K562 (cell line): ENCODE results near the gene NCAM2. TPM values are rescaled to one million over a fixed set of nuclear protein-coding genes. Genes with fewer than 3 reads are reported as not detected.

ENCODE experiments used
- ATAC-seq: fragments of 200-7000 bp; cut with Tn5 transposase; 3 replicates; pipeline ENCODE4 v1.9.1; 2020; ENCODE audit warnings: moderate library complexity
- BruUV-seq: library from RNA; stranded (reverse); fragments of 400-500 nt; replicated peaks from 2 replicates; lab custom pipeline; 2021; lab: Mats Ljungman, UMichigan
- CTCF ChIA-PET: fragments of 300-600 bp; formaldehyde crosslinking; extraction: SDS; loops from one replicate; lab custom pipeline; 2021; ENCODE audit warnings: low intra/inter-chr PET ratio; lab: Yijun Ruan, JAX
- POLR2A ChIA-PET: fragments of 300-600, 350-650 bp; sonication (Branson Sonifier 250); formaldehyde crosslinking; extraction: SDS; loops from one replicate; lab custom pipeline; 2021; ENCODE audit warnings: antibody characterized with exemption, inconsistent platforms; lab: Yijun Ruan, JAX
- DNase-seq, 4 experiments: peaks; one replicate each; pipeline versions ENCODE4 v3.0.0 to v3.0.0-alpha.2; 2011 to 2018; ENCODE audit warnings: low spot score in 3 of 4, mixed read lengths in 3 of 4; ENCODE audit errors: extremely low read depth in 1 of 4
- FAIRE-seq: peaks from 2 replicates; lab custom pipeline; 2011; peaks lifted over from hg19 to GRCh38; lab: Jason Lieb, UNC
- H2AFZ ChIP-seq: 2 replicates; pipeline ENCODE4 v1.6.0; 2011; ENCODE audit warnings: low read depth, low read length, control low read depth, inconsistent platforms
- H3K27ac ChIP-seq: fragments of 200-600 bp; 3 replicates; pipeline ENCODE4 v1.8.0; 2011; ENCODE audit warnings: low read depth, mild to moderate bottlenecking, control low read depth, inconsistent platforms, low read length, moderate library complexity, mixed read lengths; ENCODE audit errors: extremely low read depth
- H3K27me3 ChIP-seq, 2 experiments: fragments of 300-600 bp in 1 of 2; 2 replicates in 1 of 2; 3 replicates in 1 of 2; pipeline versions ENCODE4 v1.6.0 to v1.8.0; 2011; ENCODE audit warnings: inconsistent platforms in 2 of 2, low read length in 2 of 2, mild to moderate bottlenecking in 1 of 2, mixed read lengths in 1 of 2, moderate library complexity in 1 of 2; ENCODE audit not compliant: control insufficient read depth in 2 of 2, insufficient read depth in 2 of 2
- H3K36me3 ChIP-seq: fragments of 300-600 bp; 3 replicates; pipeline ENCODE4 v1.8.0; 2011; ENCODE audit warnings: mild to moderate bottlenecking, low read length, inconsistent platforms; ENCODE audit not compliant: control insufficient read depth, insufficient read depth
- H3K4me1 ChIP-seq, 2 experiments: fragments of 200-600 bp in 1 of 2; replicated peaks in 1 of 2; 2 replicates in 1 of 2; 3 replicates in 1 of 2; pipeline versions ENCODE4 v1.5.1 to v1.8.0; 2011; ENCODE audit warnings: inconsistent platforms in 2 of 2, low read length in 2 of 2, mild to moderate bottlenecking in 1 of 2, mixed read lengths in 1 of 2, moderate library complexity in 1 of 2; ENCODE audit not compliant: control insufficient read depth in 2 of 2, insufficient read depth in 2 of 2
- H3K4me2 ChIP-seq: 2 replicates; pipeline ENCODE4 v1.6.1; 2011; ENCODE audit warnings: low read length, control low read depth, inconsistent platforms, mixed read lengths; ENCODE audit not compliant: insufficient read depth
- H3K4me3 ChIP-seq: fragments of 200-600 bp; sonication (generic), shearing (Covaris generic); 2 replicates; pipeline ENCODE4 v1.5.1; 2016; ENCODE audit warnings: control low read depth, inconsistent platforms
- H3K79me2 ChIP-seq: fragments of 200-600 bp; 3 replicates; pipeline ENCODE4 v1.8.0; 2011; ENCODE audit warnings: low read length, inconsistent platforms; ENCODE audit not compliant: control insufficient read depth, insufficient read depth
- H3K9ac ChIP-seq, 2 experiments: 2 replicates each; pipeline versions ENCODE4 v1.6.0 to v1.6.1; 2011; ENCODE audit warnings: low read depth in 2 of 2, low read length in 2 of 2, control low read depth in 1 of 2, inconsistent platforms in 1 of 2, mild to moderate bottlenecking in 1 of 2, mixed read lengths in 1 of 2; ENCODE audit not compliant: insufficient read depth in 1 of 2
- H3K9me1 ChIP-seq: one replicate; pipeline ENCODE4 v1.6.0; 2011; ENCODE audit warnings: inconsistent platforms, mild to moderate bottlenecking, low read length, moderate library complexity; ENCODE audit not compliant: control insufficient read depth, insufficient read depth
- H3K9me3 ChIP-seq: replicated peaks from 2 replicates; pipeline ENCODE4 v1.5.1; 2011; ENCODE audit warnings: low read depth, low read length, inconsistent platforms; ENCODE audit not compliant: control insufficient read depth, insufficient read depth
- H4K20me1 ChIP-seq: replicated peaks from 2 replicates; pipeline ENCODE4 v1.6.1; 2011; ENCODE audit warnings: low read length, inconsistent platforms, mixed read lengths; ENCODE audit not compliant: control insufficient read depth, insufficient read depth
- ATF1 ChIP-seq, 2 experiments: fragments of 450-650 bp in 1 of 2; IDR thresholded peaks; 2 replicates each; pipeline ENCODE4 v1.6.1; 2016; ENCODE audit warnings: missing compliant biosample characterization in 1 of 2, missing genetic modification characterization in 1 of 2
- CBX1 ChIP-seq: sonication (generic); IDR thresholded peaks from 2 replicates; pipeline ENCODE4 v1.6.1; 2016; ENCODE audit warnings: antibody characterized with exemption, low read depth, mild to moderate bottlenecking
- MAFK ChIP-seq: IDR thresholded peaks from 2 replicates; pipeline ENCODE4 v1.6.1; 2011; ENCODE audit warnings: low read length, improper control_type of control experiment
- MECOM ChIP-seq: fragments of 250-450 bp; sonication (Bioruptor Pico); IDR thresholded peaks from 2 replicates; pipeline ENCODE4 v1.8.0; 2022; ENCODE audit warnings: inconsistent platforms
- MEF2A ChIP-seq: IDR thresholded peaks from 2 replicates; pipeline ENCODE4 v1.6.1; 2011; ENCODE audit warnings: low read depth, mild to moderate bottlenecking, low read length, moderate library complexity; ENCODE audit not compliant: control insufficient read depth
- MIER1 ChIP-seq: fragments of 450-650 bp; IDR thresholded peaks from 2 replicates; pipeline ENCODE4 v1.6.1; 2016; ENCODE audit warnings: antibody characterized with exemption, mild to moderate bottlenecking, low read depth
- PML ChIP-seq: IDR thresholded peaks from 2 replicates; pipeline ENCODE4 v1.6.1; 2012; ENCODE audit warnings: low read length, inconsistent platforms
- POLR2B ChIP-seq: fragments of 450-650 bp; IDR thresholded peaks from 2 replicates; pipeline ENCODE4 v1.6.1; 2018; ENCODE audit warnings: low read depth; ENCODE audit not compliant: partially characterized antibody
- SIRT6 ChIP-seq: IDR thresholded peaks from one replicate; pipeline ENCODE4 v1.6.1; 2012; ENCODE audit warnings: low read depth, mild to moderate bottlenecking, control low read depth, inconsistent platforms, low read length, moderate library complexity
- SRSF7 ChIP-seq: fragments of 200-400 bp; formaldehyde crosslinking; optimal IDR thresholded peaks from 2 replicates; pipeline ENCODE3; 2017; ENCODE audit warnings: mild to moderate bottlenecking, low read depth, low read length
- VEZF1 ChIP-seq: fragments of 200-800 bp; sonication (Bioruptor generic); IDR thresholded peaks from 2 replicates; pipeline ENCODE4 v1.6.1; 2017; ENCODE audit warnings: missing genetic modification characterization, missing compliant biosample characterization
- ZHX1 ChIP-seq: fragments of 150-350 bp; conservative IDR thresholded peaks from 2 replicates; pipeline ENCODE4 v1.6.1; 2014; ENCODE audit warnings: low read length
- ZNF134 ChIP-seq: fragments of 250-450 bp; sonication (Bioruptor Pico); conservative IDR thresholded peaks from 2 replicates; pipeline ENCODE4 v1.4.0; 2020
- ZNF184 ChIP-seq: sonication (generic); formaldehyde crosslinking; IDR thresholded peaks from 2 replicates; pipeline ENCODE4 v1.5.0; 2020; ENCODE audit warnings: missing genetic modification reagents
- ZNF707 ChIP-seq: fragments of 250-450 bp; sonication (Bioruptor Pico); conservative IDR thresholded peaks from 2 replicates; pipeline ENCODE4 v1.8.0; 2022; ENCODE audit warnings: inconsistent platforms, mild to moderate bottlenecking, moderate library complexity
- ZSCAN29 ChIP-seq: fragments of 450-650 bp; IDR thresholded peaks from 2 replicates; pipeline ENCODE4 v1.6.1; 2017
- WGBS: fragments of 100-300 bp; shearing (Covaris generic); methylation state at CpG from one replicate; pipeline ENCODE4 v1.1.6; 2016; ENCODE audit warnings: low coverage, mixed read lengths; ENCODE audit not compliant: insufficient coverage; ENCODE audit errors: missing lambda C conversion rate; 5-methylcytosine and 5-hydroxymethylcytosine counted together
- in situ Hi-C: fragments of 300-500 bp; cut with MboI; formaldehyde crosslinking; loops from 4 replicates; pipeline ENCODE4 v1.15.0; 2018; ENCODE audit warnings: inconsistent platforms, mixed read lengths
- intact Hi-C: fragments of 100-400 bp; cut with micrococcal nuclease; formaldehyde crosslinking; loops from 2 replicates; pipeline ENCODE4 v1.14.2; 2022
- polyA plus RNA-seq, 8 experiments: library from polyadenylated mRNA; depleted of rRNA in 4 of 8; stranded (reverse) in 5 of 8; unstranded in 3 of 8; fragments of >200 nt; fragmentation: Nextera tagmentation in 2 of 8; fragmentation: Illumina TruSeq in 1 of 8; extraction: Ambion mirVana in 2 of 8; extraction: Trizol in 1 of 8; gene quantifications; 2 replicates each; pipeline versions ENCODE4 v1.2.1 to v1.2.3, GENCODE V29; 2011 to 2014; ENCODE audit warnings: inconsistent platforms in 1 of 8, missing spikeins in 1 of 8
- total RNA-seq, 7 experiments: library from RNA; depleted of rRNA in 6 of 7; stranded (reverse); fragments of >200 nt in 6 of 7; fragmentation: Illumina TruSeq in 2 of 7; extraction: Trizol in 2 of 7; gene quantifications; 2 replicates each; pipeline versions ENCODE4 v1.2.1 to v1.2.3, GENCODE V29; 2011 to 2021; ENCODE audit warnings: low replicate concordance in 1 of 7
- TF ChIP-seq, protein P1 (sequence below), 2 experiments: fragments of 450-650 bp; conservative IDR thresholded peaks; 2 replicates each; pipeline ENCODE4 v1.6.1; 2017; ENCODE audit warnings: mild to moderate bottlenecking in 2 of 2, moderate library complexity in 2 of 2

Gene NCAM2
- total and polyA plus RNA-seq, 9 of the 15 experiments (the other 6 are each of a cell fraction or from before 2014, with no cell fraction given): 14.0 to 58.2 (median 27.8) TPM

DNA sequence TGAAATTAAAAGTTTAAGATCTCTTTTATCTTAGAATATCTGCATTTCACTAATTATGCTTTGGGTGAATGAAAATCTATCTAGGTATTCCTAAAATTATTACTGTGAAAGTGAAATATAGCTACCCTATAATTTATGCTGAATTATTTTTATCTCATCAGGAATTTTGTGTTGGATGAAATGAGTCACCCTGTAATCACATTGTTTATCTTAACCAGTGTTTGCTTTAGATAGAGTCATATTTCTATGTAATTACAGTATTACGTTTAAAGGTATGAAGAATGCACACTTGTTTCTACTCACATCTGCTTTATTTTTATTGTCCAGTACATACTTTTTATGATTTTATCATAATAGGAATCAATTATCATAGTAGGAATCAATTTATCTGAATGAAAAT is 249.2 kb downstream of the NCAM2 start (continued):
- no peak for TF ChIP-seq VEZF1 (CRISPR knock-in tag)
- TF ChIP-seq, protein P1, sequence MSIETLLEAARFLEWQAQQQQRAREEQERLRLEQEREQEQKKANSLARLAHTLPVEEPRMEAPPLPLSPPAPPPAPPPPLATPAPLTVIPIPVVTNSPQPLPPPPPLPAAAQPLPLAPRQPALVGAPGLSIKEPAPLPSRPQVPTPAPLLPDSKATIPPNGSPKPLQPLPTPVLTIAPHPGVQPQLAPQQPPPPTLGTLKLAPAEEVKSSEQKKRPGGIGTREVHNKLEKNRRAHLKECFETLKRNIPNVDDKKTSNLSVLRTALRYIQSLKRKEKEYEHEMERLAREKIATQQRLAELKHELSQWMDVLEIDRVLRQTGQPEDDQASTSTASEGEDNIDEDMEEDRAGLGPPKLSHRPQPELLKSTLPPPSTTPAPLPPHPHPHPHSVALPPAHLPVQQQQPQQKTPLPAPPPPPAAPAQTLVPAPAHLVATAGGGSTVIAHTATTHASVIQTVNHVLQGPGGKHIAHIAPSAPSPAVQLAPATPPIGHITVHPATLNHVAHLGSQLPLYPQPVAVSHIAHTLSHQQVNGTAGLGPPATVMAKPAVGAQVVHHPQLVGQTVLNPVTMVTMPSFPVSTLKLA (conservative IDR thresholded peaks at IDR 0.05): no peak
- TF ChIP-seq SIRT6: no peak
- TF ChIP-seq, all 486 proteins: peak for 2

DNA sequence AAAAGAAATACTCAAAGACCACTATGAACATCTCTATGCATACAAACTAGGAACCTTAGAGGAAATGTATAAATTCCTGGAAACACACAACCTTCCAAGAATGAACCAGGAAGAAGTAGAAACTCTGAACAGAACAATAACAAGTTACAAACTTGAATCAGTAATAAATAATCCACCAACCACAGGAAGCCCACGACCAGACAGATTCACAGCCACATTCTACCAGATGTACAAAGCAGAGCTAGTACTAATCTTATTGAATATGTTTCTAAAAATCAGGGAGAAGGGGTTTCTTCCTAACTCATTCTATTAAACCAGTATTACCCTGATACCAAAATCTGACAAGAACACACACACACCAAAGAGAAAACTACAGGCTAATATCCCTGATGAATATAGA is 263.8 kb downstream of the NCAM2 start:
- BruUV-seq: no TSS peak
- DNase-seq: no peak
- no peaks in the 10 kb centered on the region for H3K4me1 ChIP-seq
- ChIA-PET POLR2A (no interaction called here), CTCF (no interaction called here)
- no peak overlapping the region for H3K27ac ChIP-seq
- H3K36me3 ChIP-seq: peaks cover 8% of the 10 kb centered on the region; the same call in 1 of the 3 replicates
- in situ Hi-C loops: no loop called here
- H3K9me1 ChIP-seq: no peaks in the 10 kb centered on the region
- no peak overlapping the region for H3K4me3 ChIP-seq
- intact Hi-C loops: no loop called here
- H3K27me3 ChIP-seq: no peaks in the 10 kb centered on the region
- peaks cover 7% of the 10 kb centered on the region; the same call in 2 of the 3 replicates for H3K79me2 ChIP-seq
- TF ChIP-seq PML (no peak), ZSCAN29 (no peak), ZHX1 (no peak), MAFK (no peak), ZNF184 (CRISPR knock-in tag) (no peak), MEF2A (no peak), POLR2B (no peak), SRSF7 (no peak), ZNF134 (CRISPR knock-in tag) (no peak), CBX1 (no peak), ATF1 (CRISPR knock-in tag; IDR thresholded peaks at IDR 0.05) (no peak), ATF1 (tag; IDR thresholded peaks at IDR 0.05) (no peak), MIER1 (no peak), ZNF707 (CRISPR knock-in tag) (no peak), MECOM (CRISPR knock-in tag) (no peak)
- no peak for FAIRE-seq
- ATAC-seq: no peak
- no peak overlapping the region for H3K4me2 ChIP-seq
- WGBS: 93% methylated on average over 1 of the region's 1 CpG
- H2AFZ ChIP-seq: no peak overlapping the region
- H3K9me3 ChIP-seq: peaks cover 5% of the 10 kb centered on the region
- no peaks in the 10 kb centered on the region for H4K20me1 ChIP-seq
- no peak overlapping the region for H3K9ac ChIP-seq
